SJCRH30 (cell line): ENCODE results near the gene GCNT2. TPM values are rescaled to one million over a fixed set of nuclear protein-coding genes. Genes with fewer than 3 reads are reported as not detected.

ENCODE experiments used
- DNase-seq, 2 experiments: peaks; one replicate each; pipeline ENCODE4 v3.0.0-alpha.2; 2015 to 2020
- H3K27ac ChIP-seq: fragments of 250-450 bp; sonication (Bioruptor Pico); 2 replicates; pipeline ENCODE4 v1.5.1; 2020; ENCODE audit warnings: mild to moderate bottlenecking, moderate library complexity
- H3K27me3 ChIP-seq: fragments of 250-450 bp; sonication (Bioruptor Pico); 2 replicates; pipeline ENCODE4 v1.5.1; 2020; ENCODE audit warnings: mild to moderate bottlenecking, moderate library complexity
- H3K36me3 ChIP-seq: fragments of 250-450 bp; sonication (Bioruptor Pico); 2 replicates; pipeline ENCODE4 v1.5.1; 2020; ENCODE audit warnings: mild to moderate bottlenecking, moderate library complexity
- H3K4me1 ChIP-seq: fragments of 250-450 bp; sonication (Bioruptor Pico); 2 replicates; pipeline ENCODE4 v1.5.1; 2020; ENCODE audit warnings: mild to moderate bottlenecking, moderate library complexity
- H3K4me3 ChIP-seq: fragments of 250-450 bp; sonication (Bioruptor Pico); 2 replicates; pipeline ENCODE4 v1.5.1; 2020; ENCODE audit warnings: mild to moderate bottlenecking, moderate library complexity
- H3K9me3 ChIP-seq: fragments of 250-450 bp; sonication (Bioruptor Pico); replicated peaks from 2 replicates; pipeline ENCODE4 v1.5.1; 2020; ENCODE audit warnings: mild to moderate bottlenecking, moderate library complexity
- total RNA-seq: library from RNA; depleted of rRNA; stranded (reverse); fragments of >200 nt; shearing (Covaris generic); gene quantifications from 2 replicates; pipeline ENCODE4 v1.2.3, GENCODE V29; 2014

Gene GCNT2
- total RNA-seq, 1 experiment from 2014 or later: 0.14 TPM

GRCh38 chr6:10552270-10552810 is 31.2 kb downstream of the GCNT2 start:
- H3K4me3 ChIP-seq: no peak overlapping the region
- no peak overlapping the region for H3K27ac ChIP-seq
- H3K36me3 ChIP-seq: no peaks in the 10 kb centered on the region
- DNase-seq: no peak
- H3K4me1 ChIP-seq: no peaks in the 10 kb centered on the region
- no peaks in the 10 kb centered on the region for H3K27me3 ChIP-seq
- H3K9me3 ChIP-seq: no peaks in the 10 kb centered on the region

DNA sequence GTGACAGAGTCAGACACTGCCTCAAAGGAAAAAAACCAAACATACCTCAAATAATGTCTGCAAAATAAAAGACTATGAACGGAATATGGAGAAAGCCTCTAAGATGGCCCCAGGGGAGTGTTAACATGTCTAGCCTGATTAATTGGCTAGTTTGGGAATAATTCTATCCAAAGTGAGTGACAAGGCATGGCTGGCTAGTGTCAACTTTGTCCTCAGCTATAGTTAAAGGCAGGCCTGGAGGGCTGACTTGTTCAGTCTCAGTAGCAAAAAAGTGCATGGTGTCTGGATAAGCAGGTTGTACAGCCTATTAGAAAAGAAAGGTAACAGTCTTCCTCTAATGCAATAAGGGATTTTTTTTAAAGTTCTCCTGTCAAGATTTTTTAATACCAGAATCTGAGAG is 32.7 kb downstream of the GCNT2 start:
- no peaks in the 10 kb centered on the region for H3K9me3 ChIP-seq
- no peak overlapping the region for H3K4me3 ChIP-seq
- no peaks in the 10 kb centered on the region for H3K36me3 ChIP-seq
- H3K27ac ChIP-seq: no peak overlapping the region
- no peak for DNase-seq
- no peaks in the 10 kb centered on the region for H3K4me1 ChIP-seq
- H3K27me3 ChIP-seq: no peaks in the 10 kb centered on the region

GRCh38 chr6:10554826-10555225 is 33.7 kb downstream of the GCNT2 start:
- Histone ChIP-seq H3K27me3 (no peaks in the 10 kb centered on the region), H3K4me1 (no peaks in the 10 kb centered on the region), H3K4me3 (no peak overlapping the region), H3K27ac (no peak overlapping the region), H3K9me3 (no peaks in the 10 kb centered on the region), H3K36me3 (no peaks in the 10 kb centered on the region)
- DNase-seq: no peak

DNA sequence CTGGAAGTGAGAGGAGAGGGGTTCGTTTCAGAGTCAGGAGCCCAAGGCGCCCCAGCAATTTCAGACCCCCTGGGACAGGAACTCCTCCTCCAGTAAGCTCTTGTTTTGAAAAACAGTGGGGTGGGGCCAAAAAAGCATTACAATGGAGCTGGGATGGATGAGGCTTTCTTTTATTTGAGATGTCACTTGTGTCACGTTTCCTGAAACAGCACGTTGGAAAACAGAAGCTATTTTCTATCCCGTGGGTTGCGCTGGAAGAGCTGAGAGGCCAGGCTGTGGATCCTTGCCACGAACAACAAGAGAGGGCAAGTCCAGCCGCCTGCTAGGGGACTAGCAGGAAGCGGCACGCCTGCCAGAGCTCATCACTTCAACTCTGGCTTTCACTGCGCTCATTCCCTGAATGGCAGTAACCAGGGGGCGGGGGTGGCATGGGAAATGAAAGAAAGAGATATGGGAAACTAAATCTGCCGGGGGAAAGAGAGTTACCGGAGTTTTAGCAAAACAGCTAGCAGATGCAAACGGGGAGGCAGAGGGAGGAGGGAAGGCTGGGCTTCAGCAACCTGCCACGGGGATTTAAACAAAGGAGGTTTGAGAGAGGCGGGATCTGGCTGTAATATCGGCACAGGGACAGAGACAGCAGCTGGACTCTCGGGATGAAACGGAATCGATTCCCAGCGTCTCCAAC is 34.6 kb downstream of the GCNT2 start:
- Histone ChIP-seq H3K36me3 (no peaks in the 10 kb centered on the region), H3K27ac (no peak overlapping the region), H3K27me3 (no peaks in the 10 kb centered on the region), H3K4me3 (peak overlapping the region; percentile 43), H3K9me3 (no peaks in the 10 kb centered on the region), H3K4me1 (no peaks in the 10 kb centered on the region)
- peak; percentile 39 to 60 for DNase-seq

DNA sequence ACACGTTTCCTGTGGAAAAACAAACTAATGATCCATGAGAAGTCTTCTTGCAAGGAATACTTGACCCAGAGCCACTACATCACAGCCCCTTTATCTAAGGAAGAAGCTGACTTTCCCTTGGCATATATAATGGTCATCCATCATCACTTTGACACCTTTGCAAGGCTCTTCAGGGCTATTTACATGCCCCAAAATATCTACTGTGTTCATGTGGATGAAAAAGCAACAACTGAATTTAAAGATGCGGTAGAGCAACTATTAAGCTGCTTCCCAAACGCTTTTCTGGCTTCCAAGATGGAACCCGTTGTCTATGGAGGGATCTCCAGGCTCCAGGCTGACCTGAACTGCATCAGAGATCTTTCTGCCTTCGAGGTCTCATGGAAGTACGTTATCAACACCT is 35.4 kb downstream of the GCNT2 start:
- no peaks in the 10 kb centered on the region for H3K36me3 ChIP-seq
- no peak for DNase-seq
- H3K4me1 ChIP-seq: no peaks in the 10 kb centered on the region
- no peaks in the 10 kb centered on the region for H3K9me3 ChIP-seq
- H3K27me3 ChIP-seq: no peaks in the 10 kb centered on the region
- no peak overlapping the region for H3K27ac ChIP-seq
- peak overlapping the region; percentile 43; the same call in 1 of the 2 replicates for H3K4me3 ChIP-seq

DNA sequence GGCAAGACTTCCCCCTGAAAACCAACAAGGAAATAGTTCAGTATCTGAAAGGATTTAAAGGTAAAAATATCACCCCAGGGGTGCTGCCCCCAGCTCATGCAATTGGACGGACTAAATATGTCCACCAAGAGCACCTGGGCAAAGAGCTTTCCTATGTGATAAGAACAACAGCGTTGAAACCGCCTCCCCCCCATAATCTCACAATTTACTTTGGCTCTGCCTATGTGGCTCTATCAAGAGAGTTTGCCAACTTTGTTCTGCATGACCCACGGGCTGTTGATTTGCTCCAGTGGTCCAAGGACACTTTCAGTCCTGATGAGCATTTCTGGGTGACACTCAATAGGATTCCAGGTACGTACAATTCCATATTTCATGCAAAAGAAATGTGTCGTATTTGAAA is 35.8 kb downstream of the GCNT2 start:
- no peaks in the 10 kb centered on the region for H3K36me3 ChIP-seq
- DNase-seq: no peak
- H3K4me1 ChIP-seq: no peaks in the 10 kb centered on the region
- H3K4me3 ChIP-seq: no peak overlapping the region
- H3K27ac ChIP-seq: no peak overlapping the region
- no peaks in the 10 kb centered on the region for H3K27me3 ChIP-seq
- H3K9me3 ChIP-seq: no peaks in the 10 kb centered on the region

GRCh38 chr6:10557913-10558312 is 36.8 kb downstream of the GCNT2 start:
- DNase-seq: no peak
- H3K4me1 ChIP-seq: no peaks in the 10 kb centered on the region
- no peaks in the 10 kb centered on the region for H3K36me3 ChIP-seq
- no peak overlapping the region for H3K27ac ChIP-seq
- no peaks in the 10 kb centered on the region for H3K9me3 ChIP-seq
- no peaks in the 10 kb centered on the region for H3K27me3 ChIP-seq
- H3K4me3 ChIP-seq: no peak overlapping the region

- no peak overlapping the region for H3K27ac ChIP-seq
- no peaks in the 10 kb centered on the region for H3K4me1 ChIP-seq
- no peaks in the 10 kb centered on the region for H3K27me3 ChIP-seq
- H3K9me3 ChIP-seq: no peaks in the 10 kb centered on the region
- DNase-seq: no peak
- no peaks in the 10 kb centered on the region for H3K36me3 ChIP-seq
- H3K4me3 ChIP-seq: no peak overlapping the region
These were observed 37.4 kb downstream of the GCNT2 start for GRCh38 chr6:10558565-10558964.

DNA sequence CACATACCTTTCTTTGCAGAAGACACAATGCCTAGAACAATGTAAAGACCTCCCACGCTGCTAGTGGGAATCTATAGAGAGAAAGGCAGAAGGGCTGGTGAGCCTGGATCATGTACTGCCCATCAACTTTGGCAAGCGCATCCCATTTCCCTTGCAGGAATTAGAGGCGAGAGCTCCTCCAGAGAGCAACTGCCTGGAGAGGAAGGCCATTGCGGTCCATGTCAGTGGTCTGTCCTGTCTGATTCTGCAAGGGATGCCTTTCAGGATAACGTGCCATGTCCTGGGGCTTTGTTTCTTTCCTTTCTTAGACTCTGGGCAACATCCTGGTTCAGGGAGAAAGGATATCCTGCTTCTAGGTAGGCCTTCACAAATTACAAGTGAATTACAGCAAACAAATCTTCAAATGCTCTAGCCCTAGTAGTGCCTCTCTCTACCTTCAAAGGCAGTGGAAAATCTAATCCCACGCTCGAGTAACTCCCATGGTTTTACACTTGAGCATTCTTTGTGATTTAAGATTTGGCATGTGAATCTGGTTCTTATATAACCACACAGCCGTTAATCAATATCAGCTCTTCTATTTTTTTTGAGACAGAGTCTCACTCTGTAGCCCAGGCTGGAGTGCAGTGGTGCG is 38.5 kb downstream of the GCNT2 start:
- Histone ChIP-seq H3K27ac (no peak overlapping the region), H3K4me1 (no peaks in the 10 kb centered on the region), H3K4me3 (no peak overlapping the region), H3K27me3 (no peaks in the 10 kb centered on the region), H3K9me3 (no peaks in the 10 kb centered on the region), H3K36me3 (no peaks in the 10 kb centered on the region)
- no peak for DNase-seq

DNA sequence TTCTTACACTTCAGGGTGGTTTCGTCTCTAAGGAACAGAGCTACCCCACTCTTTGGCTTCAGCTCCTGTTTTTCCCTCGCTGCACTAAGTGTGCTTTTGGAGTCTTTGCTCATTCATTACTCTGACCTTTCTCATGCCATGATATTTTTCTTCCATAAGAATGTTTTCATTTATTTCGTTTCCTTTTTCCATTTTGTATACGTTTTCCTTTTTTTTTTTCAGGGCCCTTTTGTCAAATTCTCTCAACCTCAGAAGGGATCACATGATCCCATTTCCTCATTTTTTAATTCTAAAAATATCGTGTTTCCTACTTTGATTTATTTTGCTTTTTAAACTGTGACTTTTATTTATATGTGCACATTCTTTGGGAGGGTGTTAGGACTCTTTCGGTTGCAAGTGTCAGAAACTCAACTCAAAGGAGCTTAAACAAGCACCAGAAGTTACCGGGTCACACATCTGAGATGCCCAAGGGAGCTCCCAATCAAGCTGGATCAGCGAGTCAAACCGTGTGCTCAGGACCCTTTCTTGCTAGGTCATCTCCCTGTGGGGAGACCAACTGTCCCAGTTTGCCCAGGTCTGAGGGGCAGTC is 40.6 kb downstream of the GCNT2 start:
- H3K27ac ChIP-seq: no peak overlapping the region
- no peaks in the 10 kb centered on the region for H3K36me3 ChIP-seq

GRCh38 chr6:10564975-10565673 is 44.0 kb downstream of the GCNT2 start:
- Histone ChIP-seq H3K27me3 (no peaks in the 10 kb centered on the region), H3K27ac (no peak overlapping the region), H3K4me3 (no peak overlapping the region), H3K36me3 (no peaks in the 10 kb centered on the region), H3K9me3 (no peaks in the 10 kb centered on the region), H3K4me1 (no peaks in the 10 kb centered on the region)
- DNase-seq: no peak

More for the DNA sequence above, 40.6 kb downstream of the GCNT2 start:
- Histone ChIP-seq H3K4me1 (no peaks in the 10 kb centered on the region), H3K4me3 (no peak overlapping the region), H3K27me3 (no peaks in the 10 kb centered on the region), H3K9me3 (no peaks in the 10 kb centered on the region)
- DNase-seq: no peak

GRCh38 chr6:10565913-10566312 is 44.8 kb downstream of the GCNT2 start:
- no peaks in the 10 kb centered on the region for H3K4me1 ChIP-seq
- H3K36me3 ChIP-seq: no peaks in the 10 kb centered on the region
- H3K27ac ChIP-seq: no peak overlapping the region
- H3K27me3 ChIP-seq: no peaks in the 10 kb centered on the region
- H3K9me3 ChIP-seq: no peaks in the 10 kb centered on the region
- DNase-seq: no peak
- no peak overlapping the region for H3K4me3 ChIP-seq

- Histone ChIP-seq H3K27ac (no peak overlapping the region), H3K36me3 (no peaks in the 10 kb centered on the region), H3K9me3 (no peaks in the 10 kb centered on the region), H3K4me3 (no peak overlapping the region), H3K27me3 (no peaks in the 10 kb centered on the region), H3K4me1 (no peaks in the 10 kb centered on the region)
- no peak for DNase-seq
These were observed 46.3 kb downstream of the GCNT2 start for GRCh38 chr6:10567256-10568026.

DNA sequence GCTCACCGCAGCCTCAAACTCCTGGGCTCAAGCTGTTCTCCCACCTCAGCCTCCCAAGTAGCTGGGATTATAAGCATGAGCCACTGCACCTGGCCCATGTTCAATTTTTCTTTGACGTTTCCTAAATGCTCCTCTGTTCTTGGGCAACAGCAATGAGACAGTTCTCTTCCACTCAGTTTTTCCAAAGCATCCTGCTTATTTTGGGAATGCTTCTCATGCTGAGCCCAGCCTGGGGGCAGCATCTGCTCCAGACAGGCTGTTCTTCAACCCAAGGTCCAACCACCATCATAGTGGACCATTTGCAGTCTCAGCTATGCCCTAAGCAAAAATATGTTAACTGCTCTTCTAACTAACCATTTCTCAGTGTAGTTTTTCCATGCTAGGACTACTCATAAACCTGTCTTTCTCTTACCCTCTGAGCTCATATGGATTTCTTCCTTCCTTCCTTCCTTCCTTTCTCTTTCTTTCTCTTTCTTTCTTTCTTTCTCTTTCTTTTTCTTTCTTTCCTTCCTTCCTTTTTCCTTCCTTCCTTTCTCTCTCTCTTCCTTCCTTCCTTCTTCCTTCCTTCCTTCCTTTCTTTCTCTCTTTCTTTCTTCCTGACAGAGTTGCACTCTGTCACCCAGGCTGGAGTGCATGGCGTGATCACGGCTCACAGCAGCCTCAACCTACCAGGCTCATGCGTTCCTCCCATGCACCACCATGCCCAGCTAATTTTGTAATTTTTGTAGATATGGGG is 48.4 kb downstream of the GCNT2 start:
- H3K9me3 ChIP-seq: no peaks in the 10 kb centered on the region
- no peaks in the 10 kb centered on the region for H3K4me1 ChIP-seq
- no peak for DNase-seq
- H3K36me3 ChIP-seq: no peaks in the 10 kb centered on the region
- no peak overlapping the region for H3K27ac ChIP-seq
- H3K27me3 ChIP-seq: no peaks in the 10 kb centered on the region
- H3K4me3 ChIP-seq: no peak overlapping the region
